Pancreas (tissue), 10 donors: ENCODE results near the gene ZNF630. TPM values are rescaled to one million over a fixed set of nuclear protein-coding genes. Genes with fewer than 3 reads are reported as not detected.
A peak's percentile ranks its signal among the peaks of the same experiment; 100 is the strongest.
"Not testable (repeated sequence)": the region's sequence is repeated elsewhere in the genome, so short reads cannot be mapped to it uniquely, and the experiment has no call there.

Experiments
- ATAC-seq, 4 donors: fragments of 200-7000 bp; cut with Tn5 transposase; one replicate each; pipeline versions ENCODE4 v1.8.0 to v1.9.1; 2020; ENCODE audit warnings: mild to moderate bottlenecking in 4 of 4, moderate library complexity in 4 of 4
- DNase-seq, 6 donors: peaks; one replicate each; pipeline ENCODE4 v3.0.0-alpha.2; 2020
- FAIRE-seq: peaks from 2 replicates; lab custom pipeline; 2012; peaks lifted over from hg19 to GRCh38; lab: Jason Lieb, UNC
- H3K27ac ChIP-seq, 4 donors: fragments of 200-600 bp; sonication (generic); 1 replicate in 3 of 4; 2 replicates in 1 of 4; pipeline versions ENCODE4 v1.5.0 to v1.8.0; 2020
- H3K27me3 ChIP-seq, 4 donors: fragments of 200-600 bp; one replicate each; pipeline ENCODE4 v1.8.0; 2021
- H3K36me3 ChIP-seq, 3 donors: fragments of 200-600 bp; sonication (generic) in 1 of 3; one replicate each; pipeline versions ENCODE4 v1.5.0 to v1.8.0; 2020 to 2021
- H3K4me1 ChIP-seq, 3 donors: fragments of 200-600 bp; one replicate each; pipeline ENCODE4 v1.8.0; 2021
- H3K4me3 ChIP-seq, 4 donors: fragments of 200-600 bp; sonication (generic) in 2 of 4; one replicate each; pipeline versions ENCODE4 v1.5.0 to v1.8.0; 2020 to 2021
- H3K9me3 ChIP-seq, 4 donors: fragments of 200-600 bp; one replicate each; pipeline ENCODE4 v1.8.0; 2021
- CTCF ChIP-seq, 4 donors: fragments of 200-600 bp; sonication (generic) in 3 of 4; IDR thresholded peaks; one replicate each; pipeline versions ENCODE4 v1.5.0 to v1.8.0; 2021; ENCODE audit warnings: antibody characterized with exemption in 4 of 4
- WGBS, 2 donors: extraction: QIAGEN DNeasy Blood & Tissue Kit; methylation state at CpG; one replicate each; pipeline ENCODE4 v1.1.7; 2013; 5-methylcytosine and 5-hydroxymethylcytosine counted together
- intact Hi-C, 3 donors: fragments of 100-400 bp; cut with DNase I; formaldehyde crosslinking; loops; one replicate each; pipeline versions ENCODE4 v1.11.1 to v1.14.2; 2022
- polyA plus RNA-seq, 2 donors: library from polyadenylated mRNA; stranded (reverse); fragments of 200-250 nt; gene quantifications; one replicate each; pipeline ENCODE4 v1.2.3, GENCODE V29; 2013
- total RNA-seq, 6 donors: library from RNA; stranded (reverse); fragmentation: NEBNext Ultra II Directional in 4 of 6; extraction: Animal tissue kit (Norgen Biotek cat#: 25700) in 4 of 6; gene quantifications; one replicate each; pipeline versions ENCODE4 v1.2.1 to v1.2.4, GENCODE V29; 2021 to 2023
- donor health status: healthy with polysubstance abuse.
- donor health status: DM: no; HTN: no; CAD: no; lungs with moderate emphysema.
- donor health status: DM: no; HTN: no; CAD: no.
- donor health status: control.
- donor health status: control.
- donor health status: Bipolar disorder and iron deficiency.
- donor health status: DM: yes; HTN: yes; CAD: no.
- donor health status: DM: no; HTN: no; CAD: no.
- donor health status: DM: no; HTN: no; CAD: no.
- donor health status: DM: yes; HTN: yes; CAD: no.

The ZNF630 gene
- total and polyA plus RNA-seq, 8 donors = 1.3 to 2.9 (median 1.4) TPM

GRCh38 chrX:48022738-48023137, 48.7 kb downstream of the ZNF630 start:
- no peaks in the 10 kb centered on the region for H3K36me3 ChIP-seq
- 54 to 92% methylated on average over 3 of the region's 3 CpGs for WGBS, 2 donors
- intact Hi-C loops = loop anchor here in 1 of 3 donors (10.0 kb wide), 1 partner anchor 178 kb away; no protein-coding TSS in a partner anchor
- no peak for TF ChIP-seq CTCF (IDR thresholded peaks at IDR 0.05)
- no peak overlapping the region for H3K4me3 ChIP-seq
- H3K27ac ChIP-seq = no peak overlapping the region
- ATAC-seq (no peak), FAIRE-seq (no peak), DNase-seq (no peak)
- H3K27me3 ChIP-seq = no peaks in the 10 kb centered on the region
- no peaks in the 10 kb centered on the region for H3K4me1 ChIP-seq
- H3K9me3 ChIP-seq = no peaks in the 10 kb centered on the region

- WGBS, 2 donors = 50 to 51% methylated on average over 2 to 3 of the region's 3 CpGs
- Histone ChIP-seq H3K27me3 (no peaks in the 10 kb centered on the region), H3K9me3 (no peaks in the 10 kb centered on the region), H3K4me3 (no peak overlapping the region), H3K4me1 (no peaks in the 10 kb centered on the region), H3K27ac (no peak overlapping the region), H3K36me3 (no peaks in the 10 kb centered on the region)
- ATAC-seq (no peak), DNase-seq (no peak), FAIRE-seq (no peak)
- TF ChIP-seq CTCF (IDR thresholded peaks at IDR 0.05) = no peak
- intact Hi-C loops = loop anchor here in 1 of 3 donors (10.0 kb wide), 1 partner anchor 177 kb away; no protein-coding TSS in a partner anchor
Observed at GRCh38 chrX:48022100-48022499, 49.3 kb downstream of the ZNF630 start.

GRCh38 chrX:48021026-48021900, 50.2 kb downstream of the ZNF630 start:
- Histone ChIP-seq H3K4me1 (no peaks in the 10 kb centered on the region), H3K4me3 (peak overlapping the region; percentile 2 to 49 (median 36)), H3K27me3 (no peaks in the 10 kb centered on the region), H3K9me3 (no peaks in the 10 kb centered on the region), H3K27ac (peak overlapping the region; percentile 66 to 89 (median 86)), H3K36me3 (no peaks in the 10 kb centered on the region)
- DNase-seq (peak in 4 of 6 donors; percentile 56 to 76 (median 72)), ATAC-seq (peak; percentile 84 to 89 (median 88)), FAIRE-seq (no peak)
- no peak for TF ChIP-seq CTCF (IDR thresholded peaks at IDR 0.05)
- 0 to 22% methylated on average over 30 of the region's 30 CpGs for WGBS, 2 donors
- intact Hi-C loops = loop anchor here in 1 of 3 donors (10.0 kb wide), 1 partner anchor 176 kb away; no protein-coding TSS in a partner anchor

GRCh38 chrX:48020472-48020871, 51.0 kb downstream of the ZNF630 start:
- H3K27me3 ChIP-seq, H3K9me3 ChIP-seq, H3K4me1 ChIP-seq, ATAC-seq, FAIRE-seq, DNase-seq, H3K36me3 ChIP-seq: not testable (repeated sequence)
- WGBS, 2 donors = 58 to 71% methylated on average over 11 of the region's 11 CpGs
- Histone ChIP-seq H3K4me3 (peak overlapping the region in 2 of 4 donors; percentile 33 to 39), H3K27ac (peak overlapping the region in 1 of 4 donors; percentile 86)
- intact Hi-C loops = loop anchor here in 1 of 3 donors (10.0 kb wide), 1 partner anchor 176 kb away; no protein-coding TSS in a partner anchor

GRCh38 chrX:48019892-48020291, 51.5 kb downstream of the ZNF630 start:
- peak; percentile 95 for FAIRE-seq
- no CpG with 5 or more reads among the region's 1 CpG for WGBS, 2 donors

GRCh38 chrX:48016583-48017310, 54.7 kb downstream of the ZNF630 start:
- intact Hi-C loops, H3K9me3 ChIP-seq, H3K4me1 ChIP-seq, DNase-seq, ATAC-seq, FAIRE-seq, H3K27me3 ChIP-seq, H3K27ac ChIP-seq, H3K36me3 ChIP-seq, H3K4me3 ChIP-seq: not testable (repeated sequence)
- WGBS, 2 donors = 94 to 95% methylated on average over 21 to 33 of the region's 46 CpGs

More at GRCh38 chrX:48019892-48020291, 51.5 kb downstream of the ZNF630 start:
- ATAC-seq, H3K4me1 ChIP-seq, H3K36me3 ChIP-seq, H3K27ac ChIP-seq, H3K9me3 ChIP-seq, DNase-seq, H3K27me3 ChIP-seq, H3K4me3 ChIP-seq: not testable (repeated sequence)
- intact Hi-C loops = loop anchor here in 1 of 3 donors (10.0 kb wide), 1 partner anchor 175 kb away; no protein-coding TSS in a partner anchor

- DNase-seq, H3K27ac ChIP-seq, intact Hi-C loops, H3K4me1 ChIP-seq, H3K36me3 ChIP-seq, H3K9me3 ChIP-seq, ATAC-seq, H3K4me3 ChIP-seq, FAIRE-seq, H3K27me3 ChIP-seq: not testable (repeated sequence)
- WGBS, 2 donors = no CpG with 5 or more reads among the region's 2 CpGs
Observed at GRCh38 chrX:48009445-48009960, 61.9 kb downstream of the ZNF630 start.
